ENCODE measurements around the gene XRCC5. TPM values are rescaled to one million over a fixed set of nuclear protein-coding genes. Genes with fewer than 3 reads are reported as not detected.
A peak's percentile ranks its signal among the peaks of the same experiment; 100 is the strongest.

The XRCC5 gene
- total RNA-seq, 2 donors from 2014 or later: 116 to 152 TPM

- peak within 1 kb of the TSS; percentile 44 to 68 for H3K4me3 ChIP-seq
- H3K36me3 ChIP-seq: no peaks in the 10 kb centered on the region
- no peaks in the 10 kb centered on the region for H3K27me3 ChIP-seq (replicated peaks; ENCODE audit: insufficient read depth)
- TF ChIP-seq CTCF (IDR thresholded peaks at IDR 0.05) (no peak), POLR2A (IDR thresholded peaks at IDR 0.05) (peak; percentile 50), POLR2AphosphoS5 (IDR thresholded peaks at IDR 0.05) (peak; percentile 8)
- DNase-seq (ENCODE audit: low spot score): peak; percentile 78
- WGBS: under 1% methylated on average over 24 of the region's 44 CpGs
- intact Hi-C loops (cut with DNase I): no loop called here
- peak within 1 kb of the TSS; percentile 8 to 47 for H3K27ac ChIP-seq
- no peaks in the 10 kb centered on the region for H3K4me1 ChIP-seq (replicated peaks)
- no peaks in the 10 kb centered on the region for H3K9me3 ChIP-seq
Measured at GRCh38 chr2:216081487-216082116, 27.5 kb upstream of the XRCC5 start, which contains the start of the genes PECR and TMEM169. TSS of gene PECR (minus strand) at chr2:216081809. CDS start at chr2:216081741, 68 bp downstream. TSS of gene TMEM169 (plus strand) at chr2:216081919. CDS start at chr2:216095964, 14,045 bp downstream.

- peak overlapping the region in 1 of 2 donors; percentile 8 for H3K27ac ChIP-seq
- H3K4me1 ChIP-seq (replicated peaks): no peaks in the 10 kb centered on the region
- intact Hi-C loops (cut with DNase I): no loop called here
- H3K27me3 ChIP-seq (replicated peaks; ENCODE audit: insufficient read depth): no peaks in the 10 kb centered on the region
- no peak for DNase-seq (ENCODE audit: low spot score)
- TF ChIP-seq POLR2A (IDR thresholded peaks at IDR 0.05) (no peak), POLR2AphosphoS5 (IDR thresholded peaks at IDR 0.05) (no peak), CTCF (IDR thresholded peaks at IDR 0.05) (no peak)
- no peaks in the 10 kb centered on the region for H3K36me3 ChIP-seq
- 12% methylated on average over 22 of the region's 22 CpGs for WGBS
- H3K4me3 ChIP-seq: peak overlapping the region; percentile 44 to 68
- no peaks in the 10 kb centered on the region for H3K9me3 ChIP-seq
Measured at GRCh38 chr2:216082117-216082711, 26.9 kb upstream of the XRCC5 start.

- DNase-seq (ENCODE audit: low spot score): no peak
- no peaks in the 10 kb centered on the region for H3K9me3 ChIP-seq
- TF ChIP-seq POLR2AphosphoS5 (IDR thresholded peaks at IDR 0.05): no peak
- no peak for TF ChIP-seq POLR2A (IDR thresholded peaks at IDR 0.05)
- TF ChIP-seq CTCF (IDR thresholded peaks at IDR 0.05): no peak
- WGBS: 75% methylated on average over 3 of the region's 3 CpGs
- H3K36me3 ChIP-seq: no peaks in the 10 kb centered on the region
- no peaks in the 10 kb centered on the region for H3K4me1 ChIP-seq (replicated peaks)
- H3K27me3 ChIP-seq (replicated peaks; ENCODE audit: insufficient read depth): no peaks in the 10 kb centered on the region
- intact Hi-C loops (cut with DNase I): no loop called here
- no peak overlapping the region for H3K4me3 ChIP-seq
- H3K27ac ChIP-seq: no peak overlapping the region
Measured at GRCh38 chr2:216082805-216083204, 26.3 kb upstream of the XRCC5 start.

GRCh38 chr2:216083464-216084281 is 25.5 kb upstream of the XRCC5 start:
- no peaks in the 10 kb centered on the region for H3K4me1 ChIP-seq (replicated peaks)
- TF ChIP-seq POLR2A (IDR thresholded peaks at IDR 0.05): no peak
- TF ChIP-seq POLR2AphosphoS5 (IDR thresholded peaks at IDR 0.05): no peak
- no peak for TF ChIP-seq CTCF (IDR thresholded peaks at IDR 0.05)
- DNase-seq (ENCODE audit: low spot score): no peak
- no peaks in the 10 kb centered on the region for H3K27me3 ChIP-seq (replicated peaks; ENCODE audit: insufficient read depth)
- intact Hi-C loops (cut with DNase I): no loop called here
- no peaks in the 10 kb centered on the region for H3K9me3 ChIP-seq
- H3K27ac ChIP-seq: no peak overlapping the region
- H3K36me3 ChIP-seq: no peaks in the 10 kb centered on the region
- WGBS: 92% methylated on average over 11 of the region's 11 CpGs
- no peak overlapping the region for H3K4me3 ChIP-seq

Measured in prostate gland (tissue), 2 donors.